GM12872 (cell line): ENCODE data around the gene CKS1B.

Source experiments
- TF ChIP-seq, protein P1 (sequence below): IDR thresholded peaks from 3 replicates; pipeline ENCODE4 v1.5.1; 2011; ENCODE audit warnings: low read depth, mild to moderate bottlenecking, low read length, moderate library complexity; ENCODE audit not compliant: insufficient read depth

Gene CKS1B

DNA sequence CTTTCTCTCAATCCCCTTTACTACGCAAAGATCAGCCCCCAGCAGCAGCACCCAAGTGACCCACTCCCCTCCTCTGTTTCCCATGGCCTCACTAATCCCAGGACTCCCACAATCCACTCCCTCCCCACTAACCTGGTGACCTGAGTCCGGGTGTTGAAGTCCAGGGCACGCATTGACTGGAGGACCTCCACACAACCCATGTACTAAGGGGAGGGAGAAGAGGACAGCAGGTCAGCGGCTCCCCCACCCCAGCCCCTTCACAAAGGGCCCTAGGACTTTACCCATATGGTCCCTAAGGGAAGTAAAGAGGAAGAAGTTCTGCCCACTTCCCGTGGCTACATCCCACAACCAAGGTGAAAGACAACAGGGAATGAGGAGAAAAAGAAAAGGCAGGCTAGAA, 5.2 kb upstream of the CKS1B start:
- TF ChIP-seq, protein P1, sequence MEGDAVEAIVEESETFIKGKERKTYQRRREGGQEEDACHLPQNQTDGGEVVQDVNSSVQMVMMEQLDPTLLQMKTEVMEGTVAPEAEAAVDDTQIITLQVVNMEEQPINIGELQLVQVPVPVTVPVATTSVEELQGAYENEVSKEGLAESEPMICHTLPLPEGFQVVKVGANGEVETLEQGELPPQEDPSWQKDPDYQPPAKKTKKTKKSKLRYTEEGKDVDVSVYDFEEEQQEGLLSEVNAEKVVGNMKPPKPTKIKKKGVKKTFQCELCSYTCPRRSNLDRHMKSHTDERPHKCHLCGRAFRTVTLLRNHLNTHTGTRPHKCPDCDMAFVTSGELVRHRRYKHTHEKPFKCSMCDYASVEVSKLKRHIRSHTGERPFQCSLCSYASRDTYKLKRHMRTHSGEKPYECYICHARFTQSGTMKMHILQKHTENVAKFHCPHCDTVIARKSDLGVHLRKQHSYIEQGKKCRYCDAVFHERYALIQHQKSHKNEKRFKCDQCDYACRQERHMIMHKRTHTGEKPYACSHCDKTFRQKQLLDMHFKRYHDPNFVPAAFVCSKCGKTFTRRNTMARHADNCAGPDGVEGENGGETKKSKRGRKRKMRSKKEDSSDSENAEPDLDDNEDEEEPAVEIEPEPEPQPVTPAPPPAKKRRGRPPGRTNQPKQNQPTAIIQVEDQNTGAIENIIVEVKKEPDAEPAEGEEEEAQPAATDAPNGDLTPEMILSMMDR = no peak

DNA sequence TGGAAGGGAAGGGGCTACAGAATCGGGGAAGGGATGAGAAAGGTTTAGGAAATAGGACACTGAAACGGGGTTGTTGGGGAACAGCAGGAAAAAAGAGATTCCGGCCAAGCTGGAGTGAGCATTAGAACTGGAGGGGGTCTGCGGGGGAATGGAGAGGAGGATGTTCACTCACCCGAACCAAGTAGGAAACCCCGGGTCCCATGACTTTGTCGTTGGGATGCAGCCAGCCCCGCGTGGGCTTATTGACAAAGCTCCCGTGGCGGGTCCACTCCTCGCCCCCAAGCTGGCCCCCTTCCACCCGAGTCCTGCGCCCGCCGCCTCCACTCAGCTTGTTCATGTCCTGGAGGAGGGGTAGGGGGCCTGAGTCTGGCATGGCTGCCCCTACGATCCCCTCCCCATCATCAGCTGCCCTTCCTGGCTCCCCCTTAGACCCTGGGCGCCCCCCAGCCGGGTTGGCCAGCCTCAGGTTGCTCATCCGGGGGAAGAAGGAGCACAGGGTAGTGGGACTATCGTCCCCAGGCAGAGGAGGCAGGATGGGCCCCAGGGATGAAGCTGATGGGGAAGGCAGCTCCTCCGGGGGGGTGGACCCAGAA, 4.5 kb upstream of the CKS1B start:
- TF ChIP-seq, protein P1 = no peak

DNA sequence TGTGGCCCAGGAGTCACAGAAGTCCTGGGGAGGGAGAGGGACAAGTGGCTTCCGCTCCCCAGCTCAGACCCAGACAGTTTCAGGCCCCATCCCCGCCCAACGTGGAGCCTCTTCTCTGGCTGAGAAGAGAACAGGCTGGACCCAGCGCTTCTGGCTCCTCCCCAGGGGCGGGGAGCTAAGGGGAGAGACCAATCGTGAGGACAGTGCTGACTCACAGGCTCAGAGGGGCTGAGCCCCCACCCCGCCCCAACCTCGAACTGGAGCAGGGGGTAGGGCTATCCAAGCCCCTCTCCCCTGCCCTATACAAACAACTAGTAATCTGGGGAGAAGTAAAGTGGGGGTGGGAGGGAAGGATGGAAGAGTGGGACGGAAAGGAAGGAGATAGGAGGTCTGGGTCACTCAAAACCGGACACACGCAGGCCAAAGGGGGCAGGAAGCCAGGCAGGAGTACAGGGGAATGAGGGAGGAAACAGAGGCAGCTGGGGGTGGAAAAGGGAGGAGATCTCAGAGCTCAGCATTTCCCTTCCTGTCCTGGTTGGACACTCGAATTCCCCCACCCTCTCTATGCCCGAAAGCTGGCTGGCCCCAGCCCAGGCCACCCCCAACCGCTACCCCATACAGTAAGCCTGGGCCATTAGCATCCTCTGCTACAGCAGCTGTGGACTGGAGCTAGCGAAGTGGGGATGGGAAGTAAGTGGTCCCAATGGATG, 3.7 kb upstream of the CKS1B start, which contains the start of gene SHC1:
SHC1 (minus strand) TSS at position 117 of the 710 bp plus-strand sequence. CDS start 221 bp downstream, outside the sequence.
- TF ChIP-seq, protein P1 = no peak

DNA sequence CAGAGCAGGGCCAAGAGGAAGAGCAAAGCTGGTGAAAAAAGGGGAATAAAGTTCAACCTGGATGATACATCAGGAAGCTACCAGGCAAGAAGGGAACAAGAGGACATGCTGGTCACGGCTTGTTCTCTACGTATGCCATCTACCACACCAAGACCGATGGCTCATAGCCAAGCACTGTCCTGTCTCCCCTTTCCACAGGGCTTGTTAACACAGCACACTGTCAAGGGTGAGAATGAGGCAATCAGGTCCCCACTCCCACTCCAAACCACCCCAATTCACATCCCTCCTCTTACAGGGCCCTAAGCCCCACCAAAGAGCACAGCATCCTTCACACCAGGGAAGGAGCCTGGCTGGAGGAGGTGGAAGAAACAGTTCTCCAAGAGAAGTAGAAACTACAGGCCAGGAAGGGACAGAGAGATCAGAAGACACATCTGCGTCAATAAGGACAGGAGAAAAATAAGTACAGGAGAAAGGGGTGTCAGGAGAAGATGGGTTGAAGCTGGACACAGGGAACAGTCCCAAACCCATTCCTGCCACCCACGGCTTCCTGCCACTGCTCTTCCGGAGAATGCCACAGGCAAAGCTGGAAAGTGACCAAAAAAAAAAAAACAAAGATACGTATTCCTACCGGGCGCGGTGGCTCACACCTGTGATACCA, 3.0 kb upstream of the CKS1B start:
- TF ChIP-seq, protein P1 = no peak

DNA sequence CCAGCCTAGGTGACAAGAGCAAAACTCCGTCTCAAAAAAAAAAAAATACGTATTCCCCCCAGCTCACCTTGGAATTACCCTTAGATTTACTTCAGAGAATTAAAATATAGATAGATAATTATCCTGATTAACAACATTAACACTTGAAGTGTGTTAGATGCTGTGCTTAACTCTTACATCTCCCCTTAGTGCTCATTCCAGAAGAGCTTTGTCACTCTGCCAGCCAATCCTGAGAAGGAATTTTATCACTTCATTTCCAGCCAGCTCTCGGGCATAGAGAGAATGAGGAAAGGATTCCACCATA, 2.3 kb upstream of the CKS1B start:
- TF ChIP-seq, protein P1 = no peak

DNA sequence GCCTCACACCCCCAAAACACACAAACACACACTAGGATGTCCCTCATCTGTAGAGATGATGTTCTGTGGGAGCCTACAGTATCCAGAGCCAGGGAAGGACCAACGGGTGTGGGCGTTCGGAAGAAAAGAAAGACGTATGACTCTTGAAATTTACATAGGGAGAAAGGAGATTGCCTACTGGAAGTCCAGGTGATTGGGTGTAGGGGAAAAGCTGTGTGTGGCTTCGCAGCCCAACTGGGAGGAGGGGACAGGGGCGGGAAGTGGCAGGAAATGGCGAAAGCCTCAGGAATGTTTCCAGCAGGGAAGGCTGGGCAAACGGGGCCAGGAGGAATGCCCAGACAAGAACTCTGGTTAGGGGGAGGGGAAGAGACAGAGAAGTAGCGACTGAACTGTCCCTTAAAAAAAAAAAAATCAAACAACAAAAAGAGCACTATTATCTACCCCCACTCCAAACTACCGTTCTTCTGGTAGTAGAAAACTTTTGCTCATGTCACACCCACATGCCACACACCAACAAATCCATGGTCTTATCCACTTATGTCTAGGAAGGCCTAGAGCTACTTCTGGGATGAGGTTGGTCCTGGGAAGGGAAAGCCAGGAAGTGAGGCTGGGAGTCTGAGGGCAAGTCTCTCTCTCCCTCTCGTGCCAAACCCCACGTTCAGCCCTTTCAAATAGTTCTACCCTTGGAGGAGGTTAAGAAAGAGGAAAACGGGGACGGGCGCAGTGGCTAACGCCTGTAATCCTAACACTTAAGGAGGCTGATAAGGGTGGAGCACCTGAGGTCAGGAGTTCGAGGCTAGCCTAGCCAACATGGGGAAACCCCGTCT, 1.8 kb upstream of the CKS1B start:
- TF ChIP-seq, protein P1 = no peak
